ENCODE data around the gene ADAMTS2. TPM values are rescaled to one million over a fixed set of nuclear protein-coding genes. Genes with fewer than 3 reads are reported as not detected.

Gene ADAMTS2
- total RNA-seq, 6 experiments from 2014 or later: 31.5 to 38.4 (median 34.1) TPM

GRCh38 chr5:179311091-179311470, 34.2 kb downstream of the ADAMTS2 start:
- Mint-ChIP-seq H3K27me3 (ENCODE audit: insufficient read depth) (peaks cover 2% of the 10 kb centered on the region; the same call in 1 of the 2 replicates), H3K4me1 (ENCODE audit: low read depth) (peaks cover 60% of the 10 kb centered on the region), H3K4me3 (no peak overlapping the region), H3K36me3 (ENCODE audit: low read depth) (peaks cover 25% of the 10 kb centered on the region), H3K9me3 (peaks cover 9% of the 10 kb centered on the region), H3K27ac (peak overlapping the region; percentile 4; the same call in 1 of the 2 replicates)
- no peak for DNase-seq
- TF ChIP-seq CTCF (IDR thresholded peaks at IDR 0.05): no peak

- Mint-ChIP-seq H3K36me3 (ENCODE audit: low read depth) (peaks cover 19% of the 10 kb centered on the region), H3K9me3 (peaks cover 8% of the 10 kb centered on the region), H3K4me1 (ENCODE audit: low read depth) (peaks cover 60% of the 10 kb centered on the region), H3K27ac (no peak overlapping the region), H3K27me3 (ENCODE audit: insufficient read depth) (peaks cover 2% of the 10 kb centered on the region; the same call in 1 of the 2 replicates), H3K4me3 (no peak overlapping the region)
- no peak for TF ChIP-seq CTCF (IDR thresholded peaks at IDR 0.05)
- no peak for DNase-seq
Measured at GRCh38 chr5:179310439-179311090, 34.7 kb downstream of the ADAMTS2 start.

DNA sequence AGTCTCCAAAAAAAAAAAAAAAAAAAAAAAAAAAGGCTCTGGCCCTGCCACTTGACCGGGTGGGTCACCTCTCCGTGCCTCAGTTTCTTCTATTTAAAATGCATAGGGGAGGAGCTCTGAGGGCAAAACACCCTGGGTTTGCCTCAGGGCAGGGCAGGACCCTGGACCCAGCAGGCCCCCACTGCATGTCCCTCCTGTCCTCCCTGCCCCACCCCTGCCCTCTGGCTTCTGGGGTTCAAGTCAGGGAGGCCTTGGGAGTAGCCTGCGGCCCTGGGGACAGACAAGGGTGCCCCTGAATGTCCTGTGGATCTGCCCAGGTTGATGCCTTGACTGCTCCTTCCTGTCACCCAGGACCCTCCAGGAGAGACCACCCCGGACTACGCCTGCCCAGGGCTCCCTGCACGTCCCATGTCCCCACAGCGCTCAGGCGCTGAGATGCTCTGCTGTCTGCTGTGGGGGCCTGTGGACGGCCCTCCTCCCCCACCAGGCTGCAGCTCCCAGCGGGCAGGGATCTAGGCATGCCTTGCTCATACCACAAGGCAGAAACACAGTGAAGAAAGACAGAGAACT, 35.4 kb downstream of the ADAMTS2 start:
- Mint-ChIP-seq H3K27me3 (ENCODE audit: insufficient read depth) (peaks cover 2% of the 10 kb centered on the region; the same call in 1 of the 2 replicates), H3K36me3 (ENCODE audit: low read depth) (peaks cover 24% of the 10 kb centered on the region), H3K27ac (no peak overlapping the region), H3K9me3 (peaks cover 5% of the 10 kb centered on the region; the same call in 1 of the 2 replicates), H3K4me1 (ENCODE audit: low read depth) (peaks cover 60% of the 10 kb centered on the region), H3K4me3 (no peak overlapping the region)
- no peak for TF ChIP-seq CTCF (IDR thresholded peaks at IDR 0.05)
- DNase-seq: no peak

- Mint-ChIP-seq H3K4me1 (ENCODE audit: low read depth) (peaks cover 60% of the 10 kb centered on the region), H3K36me3 (ENCODE audit: low read depth) (peaks cover 27% of the 10 kb centered on the region), H3K27me3 (ENCODE audit: insufficient read depth) (peaks cover 2% of the 10 kb centered on the region; the same call in 1 of the 2 replicates), H3K4me3 (no peak overlapping the region), H3K27ac (no peak overlapping the region), H3K9me3 (peaks cover 5% of the 10 kb centered on the region; the same call in 1 of the 2 replicates)
- no peak for DNase-seq
- no peak for TF ChIP-seq CTCF (IDR thresholded peaks at IDR 0.05)
Measured at GRCh38 chr5:179309383-179309670, 35.9 kb downstream of the ADAMTS2 start.

DNA sequence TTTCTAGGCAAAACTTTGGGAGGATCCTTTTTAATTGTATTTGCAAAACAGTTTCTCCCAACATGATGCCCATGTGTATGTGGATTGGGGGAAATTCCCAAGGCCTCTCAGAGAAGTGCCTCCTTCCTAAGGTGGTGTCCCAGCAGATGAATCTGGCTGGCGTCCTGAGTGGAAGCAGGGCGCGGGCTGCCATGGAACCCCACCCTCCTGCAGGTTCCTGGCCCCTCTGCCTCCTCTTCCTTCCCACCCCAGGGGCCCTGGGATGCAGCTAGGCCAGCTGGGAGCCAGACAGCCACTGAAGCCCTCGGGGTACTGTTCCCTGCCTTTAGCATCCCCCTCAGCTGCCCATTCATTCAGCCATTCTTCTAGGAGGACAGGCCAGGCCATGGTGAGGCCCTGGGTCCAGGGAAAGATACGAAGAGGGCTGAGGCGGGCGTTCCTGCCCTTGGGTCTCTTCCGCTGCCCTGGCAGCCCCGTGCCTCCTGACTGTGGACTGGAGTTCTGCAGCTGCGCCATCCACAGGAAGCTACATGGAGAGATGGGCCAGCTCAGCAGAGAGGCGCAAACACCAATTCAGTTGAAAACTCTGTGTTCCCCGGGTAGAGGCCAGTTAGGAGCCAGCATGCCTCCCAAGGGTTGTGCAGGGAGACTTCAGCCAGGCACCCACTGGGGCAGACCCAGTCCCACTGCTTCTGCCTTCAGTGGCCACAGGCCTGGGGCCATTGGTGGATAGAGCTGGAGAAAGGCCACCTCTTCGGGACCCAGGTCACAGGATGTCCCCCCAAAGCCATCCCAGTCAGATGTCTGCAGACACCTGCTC, 36.5 kb downstream of the ADAMTS2 start:
- no peak overlapping the region for H3K4me3 Mint-ChIP-seq
- H3K27ac Mint-ChIP-seq: 0 out of 2 replicates have a peak overlapping the region, but pooled peaks have one; percentile 16
- H3K4me1 Mint-ChIP-seq (ENCODE audit: low read depth): peaks cover 62% of the 10 kb centered on the region
- no peak for DNase-seq
- H3K27me3 Mint-ChIP-seq (ENCODE audit: insufficient read depth): peaks cover 2% of the 10 kb centered on the region; the same call in 1 of the 2 replicates
- peaks cover 5% of the 10 kb centered on the region; the same call in 1 of the 2 replicates for H3K9me3 Mint-ChIP-seq
- peaks cover 27% of the 10 kb centered on the region for H3K36me3 Mint-ChIP-seq (ENCODE audit: low read depth)
- TF ChIP-seq CTCF (IDR thresholded peaks at IDR 0.05): no peak
